Heart left ventricle (tissue), 13 donors: ENCODE data around the gene KRTAP9-6.

Experiments used
- CTCF ChIP-seq, 12 donors: fragments of 200-600 bp; sonication (generic) in 4 of 12; IDR thresholded peaks; one replicate each; pipeline versions ENCODE4 v1.5.0 to v1.8.0; 2018 to 2022; ENCODE audit warnings: antibody characterized with exemption in 12 of 12, mild to moderate bottlenecking in 5 of 12
- POLR2A ChIP-seq, 2 donors: fragments of 450-650 bp; IDR thresholded peaks; one replicate each; pipeline ENCODE4 v1.6.1; 2017; ENCODE audit warnings: antibody characterized with exemption in 2 of 2, mild to moderate bottlenecking in 2 of 2, moderate library complexity in 2 of 2
- donor health status: ischemic (EF 13 %, LVEDD 7.1; RV severe dilation, severe dysfunction).
- donor health status: DM: no; HTN: yes; CAD: no.
- donor health status: DM: no; HTN: no; CAD: no.
- donor health status: ischemic (EF 25% LVEDD 6.9; RV normal size, moderate dysfunction).
- donor health status: ischemic (EF 25% LVEDD 5.7; RV mildly dilated, moderate dysfunction).
- donor health status: ischemic (EF 35%, LVEDD 5.7; RV mildly dilated, moderate dysfunction).
- donor health status: nonischemic (EF 11% LVEDD 7.7; RV severe dilation, severe dysfunction).
- donor health status: DM: yes; HTN: yes; CAD: no.
- donor health status: PGD.
- donor health status: ischemic (EF 29% LVEDD 5.4; RV normal size, mild dysfunction).
- donor health status: nonischemic (EF 23%, LVEDD 6.1; RV moderate dilation, normal function).

- no peak for TF ChIP-seq CTCF (IDR thresholded peaks at IDR 0.05)
- no peak for TF ChIP-seq POLR2A (IDR thresholded peaks at IDR 0.05)
These were observed 42.5 kb downstream of the KRTAP9-6 start for GRCh38 chr17:41307647-41308046.
